Activated T-helper 1 cell treated with anti-CD3 and anti-CD28 coated beads, Interleukin-2, amount 50 U/mL, for 16 hours (primary cell): ENCODE measurements around the gene LRRK1.

Experiments used
- DNase-seq, 2 donors: peaks; one replicate each; pipeline ENCODE4 v3.0.0-alpha.2; 2020; ENCODE audit warnings: low read depth in 1 of 2, low spot score in 1 of 2

The LRRK1 gene

GRCh38 chr15:100918690-100919480 is at the start of gene LRRK1:
TSS of gene LRRK1 (plus strand) at chr15:100919357. CDS start at chr15:100924633, 5,276 bp downstream.
- DNase-seq, result no peak

GRCh38 chr15:100873029-100873677 is 46.0 kb upstream of the LRRK1 start:
- peak in 1 of 2 donors; percentile 10 for DNase-seq

GRCh38 chr15:100875495-100875894 is 43.7 kb upstream of the LRRK1 start:
- no peak for DNase-seq

- DNase-seq, result no peak
These were observed 43.2 kb upstream of the LRRK1 start for GRCh38 chr15:100875976-100876375.

- DNase-seq, result no peak
These were observed 41.6 kb upstream of the LRRK1 start for GRCh38 chr15:100877551-100877950.

GRCh38 chr15:100878130-100878529 is 41.0 kb upstream of the LRRK1 start:
- DNase-seq, result no peak

- DNase-seq, result no peak
These were observed 40.5 kb upstream of the LRRK1 start for GRCh38 chr15:100878648-100879047.

GRCh38 chr15:100879061-100879463 is 40.1 kb upstream of the LRRK1 start:
- DNase-seq, result no peak

GRCh38 chr15:100879464-100880138 is 39.6 kb upstream of the LRRK1 start, which contains the start of gene ALDH1A3:
TSS of gene ALDH1A3 (plus strand) at chr15:100879831. CDS start at chr15:100879908, 77 bp downstream.
- DNase-seq, result no peak

GRCh38 chr15:100880139-100880896 is 38.8 kb upstream of the LRRK1 start:
- no peak for DNase-seq

GRCh38 chr15:100880897-100881242 is 38.3 kb upstream of the LRRK1 start:
- DNase-seq, result no peak

- no peak for DNase-seq
These were observed 37.4 kb upstream of the LRRK1 start for GRCh38 chr15:100881573-100882336.

GRCh38 chr15:100885116-100885515 is 34.0 kb upstream of the LRRK1 start:
- no peak for DNase-seq

- no peak for DNase-seq
These were observed 33.3 kb upstream of the LRRK1 start for GRCh38 chr15:100885811-100886210.

GRCh38 chr15:100887211-100887913 is 31.8 kb upstream of the LRRK1 start:
- DNase-seq, result no peak

- no peak for DNase-seq
These were observed 29.6 kb upstream of the LRRK1 start for GRCh38 chr15:100889385-100890050.

GRCh38 chr15:100890051-100890720 is 29.0 kb upstream of the LRRK1 start:
- DNase-seq, result no peak

- no peak for DNase-seq
These were observed 28.3 kb upstream of the LRRK1 start for GRCh38 chr15:100890850-100891249.
